Kidney (tissue), 14 donors: ENCODE results near the gene FOLR3. TPM values are rescaled to one million over a fixed set of nuclear protein-coding genes. Genes with fewer than 3 reads are reported as not detected.

ENCODE experiments used
- DNase-seq, 5 donors: peaks; one replicate each; pipeline ENCODE4 v3.0.0-alpha.2; 2013 to 2020
- FAIRE-seq: peaks from 2 replicates; lab custom pipeline; 2012; peaks lifted over from hg19 to GRCh38; lab: Jason Lieb, UNC
- H3K27ac ChIP-seq, 2 donors: one replicate each; pipeline ENCODE4 v1.7.0; 2013; ENCODE audit warnings: low read depth in 2 of 2, low read length in 2 of 2, inconsistent platforms in 1 of 2
- H3K27me3 ChIP-seq: one replicate; pipeline ENCODE4 v1.7.1; 2013; ENCODE audit warnings: low read length, inconsistent platforms; ENCODE audit not compliant: control insufficient read depth, insufficient read depth
- H3K36me3 ChIP-seq, 3 donors: one replicate each; pipeline versions ENCODE4 v1.7.0 to v1.7.1; 2013; ENCODE audit warnings: low read length in 3 of 3, control low read depth in 1 of 3, inconsistent platforms in 1 of 3; ENCODE audit not compliant: insufficient read depth in 3 of 3, control insufficient read depth in 2 of 3
- H3K4me1 ChIP-seq, 3 donors: one replicate each; pipeline versions ENCODE4 v1.7.0 to v1.7.1; 2013; ENCODE audit warnings: low read length in 3 of 3, inconsistent platforms in 1 of 3, low read depth in 1 of 3; ENCODE audit not compliant: control insufficient read depth in 2 of 3, insufficient read depth in 2 of 3
- H3K4me3 ChIP-seq, 3 donors: one replicate each; pipeline versions ENCODE4 v1.7.0 to v1.8.1; 2013; ENCODE audit warnings: low read length in 3 of 3, control low read depth in 1 of 3, inconsistent platforms in 1 of 3
- H3K9ac ChIP-seq, 3 donors: one replicate each; pipeline versions ENCODE4 v1.7.0 to v1.7.1; 2013; ENCODE audit warnings: low read length in 3 of 3, control low read depth in 1 of 3, inconsistent platforms in 1 of 3
- H3K9me3 ChIP-seq, 3 donors: one replicate each; pipeline versions ENCODE4 v1.7.0 to v1.7.1; 2013; ENCODE audit warnings: low read length in 3 of 3, control low read depth in 1 of 3, inconsistent platforms in 1 of 3; ENCODE audit not compliant: control insufficient read depth in 2 of 3, insufficient read depth in 1 of 3
- intact Hi-C: fragments of 100-400 bp; cut with DNase I; formaldehyde crosslinking; loops from one replicate; pipeline ENCODE4 v1.11.1; 2022
- polyA plus RNA-seq: library from polyadenylated mRNA; stranded (reverse); fragments of 350-450 nt; fragmentation: Illumina TruSeq; extraction: RNeasy Lipid Tissue Mini Kit (QIAGEN cat#74804); gene quantifications from one replicate; pipeline ENCODE4 v1.2.3, GENCODE V29; 2014; ENCODE audit warnings: low read depth, low replicate concordance; ENCODE audit not compliant: insufficient read depth
- total RNA-seq: library from RNA; stranded (reverse); fragmentation: NEBNext Ultra II Directional; extraction: Animal tissue kit (Norgen Biotek cat#: 25700); gene quantifications from one replicate; pipeline ENCODE4 v1.2.1, GENCODE V29; 2021
- TF ChIP-seq, protein P1 (sequence below): IDR thresholded peaks from 3 replicates; pipeline ENCODE4 v1.5.1; 2012; ENCODE audit warnings: mild to moderate bottlenecking, moderate library complexity, borderline replicate concordance; ENCODE audit not compliant: insufficient read depth; ENCODE audit errors: extremely low read depth
- donor health status: control.
- donor health status: control.
- donor health status: control.
- donor health status: control.
- donor health status: control.
- donor health status: DM: yes; HTN: yes; CAD: no.
- donor health status: Normal renal cell carcinoma (clear cell type).

The FOLR3 gene
- total and polyA plus RNA-seq, 2 donors from 2014 or later, result 17.5 to 65.0 TPM

GRCh38 chr11:72188267-72188666, 52.7 kb downstream of the FOLR3 start:
- TF ChIP-seq, protein P1, sequence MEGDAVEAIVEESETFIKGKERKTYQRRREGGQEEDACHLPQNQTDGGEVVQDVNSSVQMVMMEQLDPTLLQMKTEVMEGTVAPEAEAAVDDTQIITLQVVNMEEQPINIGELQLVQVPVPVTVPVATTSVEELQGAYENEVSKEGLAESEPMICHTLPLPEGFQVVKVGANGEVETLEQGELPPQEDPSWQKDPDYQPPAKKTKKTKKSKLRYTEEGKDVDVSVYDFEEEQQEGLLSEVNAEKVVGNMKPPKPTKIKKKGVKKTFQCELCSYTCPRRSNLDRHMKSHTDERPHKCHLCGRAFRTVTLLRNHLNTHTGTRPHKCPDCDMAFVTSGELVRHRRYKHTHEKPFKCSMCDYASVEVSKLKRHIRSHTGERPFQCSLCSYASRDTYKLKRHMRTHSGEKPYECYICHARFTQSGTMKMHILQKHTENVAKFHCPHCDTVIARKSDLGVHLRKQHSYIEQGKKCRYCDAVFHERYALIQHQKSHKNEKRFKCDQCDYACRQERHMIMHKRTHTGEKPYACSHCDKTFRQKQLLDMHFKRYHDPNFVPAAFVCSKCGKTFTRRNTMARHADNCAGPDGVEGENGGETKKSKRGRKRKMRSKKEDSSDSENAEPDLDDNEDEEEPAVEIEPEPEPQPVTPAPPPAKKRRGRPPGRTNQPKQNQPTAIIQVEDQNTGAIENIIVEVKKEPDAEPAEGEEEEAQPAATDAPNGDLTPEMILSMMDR, result no peak
- H3K27ac ChIP-seq, result no peak overlapping the region
- peaks cover 0 to 6% (median 0%) of the 10 kb centered on the region in 3 donors for H3K4me1 ChIP-seq
- H3K4me3 ChIP-seq, result no peak overlapping the region
- H3K9me3 ChIP-seq, result no peaks in the 10 kb centered on the region
- intact Hi-C loops, result no loop called here
- no peak overlapping the region for H3K9ac ChIP-seq
- no peaks in the 10 kb centered on the region for H3K36me3 ChIP-seq
- H3K27me3 ChIP-seq, result no peaks in the 10 kb centered on the region
- DNase-seq (no peak), FAIRE-seq (no peak)

Other genes starting within 250 kb of the FOLR3 start
- 14.3 TPM for gene XNDC1N, start 207.1 kb upstream of the FOLR3 start, total RNA-seq
- 4.6 TPM for gene XNDC1N, start 207.1 kb upstream of the FOLR3 start, polyA plus RNA-seq
- gene RNF121, start 206.7 kb upstream of the FOLR3 start, total RNA-seq, result 59.4 TPM
- gene RNF121, start 206.7 kb upstream of the FOLR3 start, polyA plus RNA-seq, result 37.1 TPM
- 19.5 TPM for gene IL18BP, start 136.8 kb upstream of the FOLR3 start, total RNA-seq
- gene IL18BP, start 136.8 kb upstream of the FOLR3 start, polyA plus RNA-seq, result 21.1 TPM
- gene NUMA1, start 55.2 kb upstream of the FOLR3 start, total RNA-seq, result 198 TPM
- 85.3 TPM for gene NUMA1, start 55.2 kb upstream of the FOLR3 start, polyA plus RNA-seq
- 23.3 TPM for gene LRRC51, start 54.9 kb upstream of the FOLR3 start, total RNA-seq
- gene LRRC51, start 54.9 kb upstream of the FOLR3 start, polyA plus RNA-seq, result 28.9 TPM
- gene LAMTOR1, start 32.4 kb upstream of the FOLR3 start, total RNA-seq, result 111 TPM
- gene LAMTOR1, start 32.4 kb upstream of the FOLR3 start, polyA plus RNA-seq, result 189 TPM
- gene TOMT, start 29.8 kb upstream of the FOLR3 start, total RNA-seq, result not detected
- not detected for gene TOMT, start 29.8 kb upstream of the FOLR3 start, polyA plus RNA-seq
- 30.0 TPM for gene ANAPC15, start 23.0 kb upstream of the FOLR3 start, total RNA-seq
- 79.8 TPM for gene ANAPC15, start 23.0 kb upstream of the FOLR3 start, polyA plus RNA-seq
- 41.2 TPM for gene FOLR1, start 56.4 kb downstream of the FOLR3 start, total RNA-seq
- 297 TPM for gene FOLR1, start 56.4 kb downstream of the FOLR3 start, polyA plus RNA-seq
- gene FOLR2, start 81.1 kb downstream of the FOLR3 start, total RNA-seq, result 31.9 TPM
- 16.8 TPM for gene FOLR2, start 81.1 kb downstream of the FOLR3 start, polyA plus RNA-seq
- 120 TPM for gene INPPL1, start 89.0 kb downstream of the FOLR3 start, total RNA-seq
- gene INPPL1, start 89.0 kb downstream of the FOLR3 start, polyA plus RNA-seq, result 39.9 TPM
- gene PHOX2A, start 108.5 kb downstream of the FOLR3 start, total RNA-seq, result not detected
- not detected for gene PHOX2A, start 108.5 kb downstream of the FOLR3 start, polyA plus RNA-seq